Lung (tissue), 12 donors: ENCODE results near the gene KCNIP4. TPM values are rescaled to one million over a fixed set of nuclear protein-coding genes. Genes with fewer than 3 reads are reported as not detected.

Experiments
- ATAC-seq: fragments of 200-7000 bp; cut with Tn5 transposase; one replicate; pipeline ENCODE4 v1.9.1; 2020; ENCODE audit warnings: moderate number of reproducible peaks; ENCODE audit not compliant: insufficient read depth, low FRiP score
- DNase-seq, 3 donors: peaks; one replicate each; pipeline ENCODE4 v3.0.0-alpha.2; 2013 to 2017
- H3K27ac ChIP-seq, 2 donors: one replicate each; pipeline ENCODE4 v1.5.1; 2013; ENCODE audit warnings: mild to moderate bottlenecking in 2 of 2, moderate library complexity in 2 of 2, control low read depth in 1 of 2, inconsistent platforms in 1 of 2, low read depth in 1 of 2, low read length in 1 of 2
- H3K27me3 ChIP-seq, 3 donors: one replicate each; pipeline ENCODE4 v1.5.1; 2013; ENCODE audit warnings: low read length in 2 of 3; ENCODE audit not compliant: control insufficient read depth in 3 of 3, insufficient read depth in 3 of 3
- H3K36me3 ChIP-seq, 4 donors: one replicate each; pipeline ENCODE4 v1.5.1; 2013; ENCODE audit warnings: low read length in 4 of 4, mild to moderate bottlenecking in 1 of 4, moderate library complexity in 1 of 4; ENCODE audit not compliant: control insufficient read depth in 4 of 4, insufficient read depth in 4 of 4
- H3K4me1 ChIP-seq, 5 donors: one replicate each; pipeline ENCODE4 v1.5.1; 2013; ENCODE audit warnings: low read length in 5 of 5, mild to moderate bottlenecking in 2 of 5, moderate library complexity in 1 of 5; ENCODE audit not compliant: control insufficient read depth in 5 of 5, insufficient read depth in 5 of 5
- H3K4me3 ChIP-seq: one replicate; pipeline ENCODE4 v1.5.1; 2013; ENCODE audit warnings: mild to moderate bottlenecking, control low read depth, moderate library complexity
- H3K9ac ChIP-seq, 2 donors: one replicate each; pipeline ENCODE4 v1.5.1; 2013; ENCODE audit warnings: low read length in 2 of 2, control low read depth in 1 of 2; ENCODE audit not compliant: insufficient read depth in 1 of 2
- H3K9me3 ChIP-seq, 4 donors: one replicate each; pipeline ENCODE4 v1.5.1; 2013; ENCODE audit warnings: low read length in 3 of 4, mild to moderate bottlenecking in 1 of 4, moderate library complexity in 1 of 4; ENCODE audit not compliant: control insufficient read depth in 4 of 4, insufficient read depth in 3 of 4
- WGBS, 2 donors: extraction: QIAGEN DNeasy Blood & Tissue Kit; methylation state at CpG; one replicate each; pipeline ENCODE4 v1.1.7; 2013; 5-methylcytosine and 5-hydroxymethylcytosine counted together
- polyA plus RNA-seq, 2 donors: library from polyadenylated mRNA; stranded (reverse); fragments of 200-250 nt; gene quantifications; one replicate each; pipeline ENCODE4 v1.2.1, GENCODE V29; 2013
- total RNA-seq, 2 donors: library from RNA; depleted of rRNA in 1 of 2; stranded (reverse); fragments of >200 nt in 1 of 2; gene quantifications; one replicate each; pipeline ENCODE4 v1.2.1, GENCODE V29; 2014 to 2021
- TF ChIP-seq, protein P1 (sequence below): IDR thresholded peaks from 2 replicates; pipeline ENCODE4 v1.5.1; 2012; ENCODE audit warnings: mild to moderate bottlenecking; ENCODE audit errors: control extremely low read depth, extremely low read depth
- donor health status: control.
- donor health status: control.
- donor health status: Bipolar disorder and iron deficiency.
- donor health status: healthy.
- donor health status: DM: yes; HTN: yes; CAD: no.

Gene KCNIP4
- total and polyA plus RNA-seq, 4 donors: 0.11 TPM; not detected in 3

GRCh38 chr4:21628116-21628670 is 320.4 kb downstream of the KCNIP4 start:
- Histone ChIP-seq H3K36me3 (no peaks in the 10 kb centered on the region), H3K27ac (no peak overlapping the region), H3K4me1 (no peaks in the 10 kb centered on the region), H3K9me3 (peaks cover 0 to 2% (median under 1%) of the 10 kb centered on the region in 4 donors), H3K4me3 (no peak overlapping the region), H3K9ac (no peak overlapping the region), H3K27me3 (no peaks in the 10 kb centered on the region)
- DNase-seq: no peak
- ATAC-seq: no peak
- WGBS, 2 donors: 74 to 81% methylated on average over 4 of the region's 4 CpGs
- TF ChIP-seq, protein P1, sequence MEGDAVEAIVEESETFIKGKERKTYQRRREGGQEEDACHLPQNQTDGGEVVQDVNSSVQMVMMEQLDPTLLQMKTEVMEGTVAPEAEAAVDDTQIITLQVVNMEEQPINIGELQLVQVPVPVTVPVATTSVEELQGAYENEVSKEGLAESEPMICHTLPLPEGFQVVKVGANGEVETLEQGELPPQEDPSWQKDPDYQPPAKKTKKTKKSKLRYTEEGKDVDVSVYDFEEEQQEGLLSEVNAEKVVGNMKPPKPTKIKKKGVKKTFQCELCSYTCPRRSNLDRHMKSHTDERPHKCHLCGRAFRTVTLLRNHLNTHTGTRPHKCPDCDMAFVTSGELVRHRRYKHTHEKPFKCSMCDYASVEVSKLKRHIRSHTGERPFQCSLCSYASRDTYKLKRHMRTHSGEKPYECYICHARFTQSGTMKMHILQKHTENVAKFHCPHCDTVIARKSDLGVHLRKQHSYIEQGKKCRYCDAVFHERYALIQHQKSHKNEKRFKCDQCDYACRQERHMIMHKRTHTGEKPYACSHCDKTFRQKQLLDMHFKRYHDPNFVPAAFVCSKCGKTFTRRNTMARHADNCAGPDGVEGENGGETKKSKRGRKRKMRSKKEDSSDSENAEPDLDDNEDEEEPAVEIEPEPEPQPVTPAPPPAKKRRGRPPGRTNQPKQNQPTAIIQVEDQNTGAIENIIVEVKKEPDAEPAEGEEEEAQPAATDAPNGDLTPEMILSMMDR: no peak

DNA sequence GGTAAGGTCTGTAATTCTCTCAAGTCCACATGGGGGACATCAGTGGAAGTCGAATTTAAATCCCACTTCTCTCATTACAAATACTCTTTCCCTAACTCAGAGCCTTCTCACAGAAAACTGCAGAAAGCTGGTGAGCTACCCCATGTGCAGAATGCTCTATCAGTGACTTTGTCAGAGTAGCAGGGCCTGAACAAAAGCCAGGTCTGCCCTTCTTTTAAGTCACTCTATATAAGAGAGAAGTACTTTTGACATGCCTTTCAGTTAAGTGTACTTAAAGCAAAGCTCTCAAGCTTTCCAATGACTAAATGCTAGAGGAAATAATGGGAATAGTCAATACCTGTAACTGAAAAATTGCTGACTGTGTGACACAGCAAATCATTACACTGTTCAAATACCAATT is 323.1 kb downstream of the KCNIP4 start:
- Histone ChIP-seq H3K36me3 (no peaks in the 10 kb centered on the region), H3K27me3 (no peaks in the 10 kb centered on the region), H3K4me1 (no peaks in the 10 kb centered on the region), H3K27ac (no peak overlapping the region), H3K4me3 (no peak overlapping the region), H3K9me3 (no peaks in the 10 kb centered on the region), H3K9ac (no peak overlapping the region)
- DNase-seq (peak in 1 of 3 donors; percentile 21), ATAC-seq (no peak)
- TF ChIP-seq, protein P1: no peak
- WGBS, 2 donors: 56 to 57% methylated on average over 1 of the region's 1 CpG

DNA sequence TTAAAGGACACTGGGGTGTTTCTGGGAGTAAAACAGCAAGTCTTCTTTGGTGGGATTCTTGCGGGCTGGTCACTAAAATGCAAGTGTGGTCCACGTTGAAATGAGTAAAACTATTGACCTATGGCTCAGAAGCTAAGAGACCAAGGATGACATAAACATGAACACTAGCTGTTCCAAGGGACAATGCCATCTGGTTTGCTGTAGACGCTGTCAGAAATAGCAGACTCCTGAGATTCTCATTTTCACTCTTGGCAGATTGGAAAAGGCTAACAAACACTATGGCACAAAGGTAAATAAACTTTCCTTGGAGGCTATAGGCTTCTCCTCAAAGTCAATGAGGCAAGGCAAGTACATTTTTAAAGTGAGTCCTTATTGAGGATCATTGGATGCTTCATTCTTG is 343.6 kb downstream of the KCNIP4 start:
- WGBS, 2 donors: 73 to 85% methylated on average over 3 of the region's 3 CpGs
- no peak overlapping the region for H3K9ac ChIP-seq
- DNase-seq: no peak
- no peak overlapping the region for H3K27ac ChIP-seq
- TF ChIP-seq, protein P1: no peak
- no peaks in the 10 kb centered on the region for H3K36me3 ChIP-seq
- H3K9me3 ChIP-seq: no peaks in the 10 kb centered on the region
- no peaks in the 10 kb centered on the region for H3K4me1 ChIP-seq
- no peak overlapping the region for H3K4me3 ChIP-seq
- H3K27me3 ChIP-seq: no peaks in the 10 kb centered on the region
- no peak for ATAC-seq

- no peak overlapping the region for H3K4me3 ChIP-seq
- WGBS, 2 donors: 48 to 58% methylated on average over 5 of the region's 5 CpGs
- no peak overlapping the region for H3K27ac ChIP-seq
- no peaks in the 10 kb centered on the region for H3K36me3 ChIP-seq
- TF ChIP-seq, protein P1: no peak
- H3K9ac ChIP-seq: no peak overlapping the region
- DNase-seq: no peak
- no peak for ATAC-seq
- H3K4me1 ChIP-seq: no peaks in the 10 kb centered on the region
- no peaks in the 10 kb centered on the region for H3K9me3 ChIP-seq
- H3K27me3 ChIP-seq: no peaks in the 10 kb centered on the region
Observed at GRCh38 chr4:21596521-21596920, 352.1 kb downstream of the KCNIP4 start.
